HepG2 (cell line): ENCODE results near the gene SEC14L5. TPM values are rescaled to one million over a fixed set of nuclear protein-coding genes. Genes with fewer than 3 reads are reported as not detected.

Source experiments
- ATAC-seq: fragments of 200-7000 bp; cut with Tn5 transposase; 3 replicates; pipeline ENCODE4 v1.9.1; 2020; ENCODE audit warnings: mild to moderate bottlenecking, moderate library complexity
- BruUV-seq: library from RNA; stranded (reverse); fragments of 400-500 nt; replicated peaks from 2 replicates; lab custom pipeline; 2021; lab: Mats Ljungman, UMichigan
- CTCF ChIA-PET: fragments of 300-600 bp; formaldehyde crosslinking; extraction: SDS; loops from one replicate; lab custom pipeline; 2021; ENCODE audit warnings: low total read pairs, inconsistent platforms, low intra/inter-chr PET ratio; lab: Yijun Ruan, JAX
- POLR2A ChIA-PET: fragments of 350-600 bp; sonication (Branson Sonifier 250); formaldehyde crosslinking; loops from one replicate; lab custom pipeline; 2020; ENCODE audit warnings: antibody characterized with exemption, inconsistent platforms; lab: Yijun Ruan, JAX
- DNase-seq: peaks from one replicate; pipeline ENCODE4 v3.0.0-alpha.2; 2015; ENCODE audit warnings: low spot score
- FAIRE-seq: peaks from 3 replicates; lab custom pipeline; 2011; peaks lifted over from hg19 to GRCh38; lab: Jason Lieb, UNC
- H2AFZ ChIP-seq: one replicate; pipeline ENCODE4 v1.6.1; 2011; ENCODE audit warnings: low read length, inconsistent platforms
- H3K27ac ChIP-seq: fragments of 300-600 bp; 3 replicates; pipeline ENCODE4 v1.8.0; 2011; ENCODE audit warnings: mixed run types, mild to moderate bottlenecking, mixed read lengths, low read length, inconsistent platforms; ENCODE audit not compliant: insufficient read depth; ENCODE audit errors: extremely low read length
- H3K27me3 ChIP-seq, 2 experiments: fragments of 200-600 bp in 1 of 2; 2 replicates in 1 of 2; 3 replicates in 1 of 2; pipeline versions ENCODE4 v1.6.0 to v1.8.0; 2011; ENCODE audit warnings: low read length in 2 of 2, mild to moderate bottlenecking in 2 of 2, moderate library complexity in 2 of 2, inconsistent platforms in 1 of 2; ENCODE audit not compliant: insufficient read depth in 2 of 2, control insufficient read depth in 1 of 2
- H3K36me3 ChIP-seq, 2 experiments: fragments of 200-600 bp in 1 of 2; replicated peaks in 1 of 2; 2 replicates in 1 of 2; 3 replicates in 1 of 2; pipeline versions ENCODE4 v1.5.1 to v1.8.0; 2011; ENCODE audit warnings: low read length in 2 of 2, inconsistent platforms in 1 of 2; ENCODE audit not compliant: insufficient read depth in 2 of 2, control insufficient read depth in 1 of 2
- H3K4me1 ChIP-seq: 2 replicates; pipeline ENCODE4 v1.5.1; 2012; ENCODE audit warnings: low read length, inconsistent platforms; ENCODE audit not compliant: insufficient read depth
- H3K4me2 ChIP-seq: 2 replicates; pipeline ENCODE4 v1.6.0; 2011; ENCODE audit warnings: low read depth, low read length, inconsistent platforms
- H3K4me3 ChIP-seq, 3 experiments: fragments of 200-600 bp in 1 of 3; sonication (generic), shearing (Covaris generic) in 1 of 3; replicated peaks in 1 of 3; 2 replicates each; pipeline ENCODE4 v1.5.1; 2011 to 2016; ENCODE audit warnings: low read length in 3 of 3, inconsistent platforms in 2 of 3, low read depth in 2 of 3, mild to moderate bottlenecking in 2 of 3, control low read depth in 1 of 3, mixed read lengths in 1 of 3; ENCODE audit not compliant: insufficient read depth in 1 of 3
- H3K79me2 ChIP-seq: one replicate; pipeline ENCODE4 v1.6.1; 2011; ENCODE audit warnings: low read length, inconsistent platforms; ENCODE audit not compliant: insufficient read depth
- H3K9ac ChIP-seq: 2 replicates; pipeline ENCODE4 v1.6.0; 2011; ENCODE audit warnings: mild to moderate bottlenecking, low read depth, low read length, inconsistent platforms; ENCODE audit not compliant: insufficient read depth
- H3K9me3 ChIP-seq: 2 replicates; pipeline ENCODE4 v1.5.1; 2012; ENCODE audit warnings: mild to moderate bottlenecking, low read length
- H4K20me1 ChIP-seq: 2 replicates; pipeline ENCODE4 v1.6.0; 2011; ENCODE audit warnings: inconsistent platforms, mild to moderate bottlenecking, low read length, moderate library complexity; ENCODE audit not compliant: insufficient read depth
- GABPA ChIP-seq, 2 experiments: IDR thresholded peaks; 2 replicates each; pipeline ENCODE4 v1.6.1; 2011 to 2016; ENCODE audit warnings: low read depth in 2 of 2, low read length in 1 of 2, missing biosample characterization in 1 of 2, missing genetic modification characterization in 1 of 2
- NONO ChIP-seq, 2 experiments: fragments of 450-650 bp in 1 of 2; sonication (generic) in 1 of 2; formaldehyde crosslinking in 1 of 2; IDR thresholded peaks in 1 of 2; conservative IDR thresholded peaks in 1 of 2; 2 replicates each; pipeline versions ENCODE4 v1.6.1 to v1.8.0; 2017 to 2022; ENCODE audit warnings: mild to moderate bottlenecking in 1 of 2, missing genetic modification reagents in 1 of 2, moderate library complexity in 1 of 2
- NR2F1 ChIP-seq, 2 experiments: fragments of 450-650 bp in 1 of 2; formaldehyde crosslinking in 1 of 2; IDR thresholded peaks; 2 replicates each; pipeline versions ENCODE4 v1.5.0 to v1.6.1; 2016 to 2020; ENCODE audit warnings: mild to moderate bottlenecking in 1 of 2, missing compliant biosample characterization in 1 of 2, missing genetic modification reagents in 1 of 2, moderate library complexity in 1 of 2
- PITX1 ChIP-seq: sonication (generic); formaldehyde crosslinking; IDR thresholded peaks from 2 replicates; pipeline ENCODE4 v1.5.1; 2020; ENCODE audit warnings: mild to moderate bottlenecking, missing genetic modification reagents
- ZBTB43 ChIP-seq: sonication (generic); formaldehyde crosslinking; conservative IDR thresholded peaks from 2 replicates; pipeline ENCODE4 v1.4.0; 2020; ENCODE audit warnings: missing genetic modification reagents
- ZNF446 ChIP-seq: sonication (generic); formaldehyde crosslinking; IDR thresholded peaks from 2 replicates; pipeline ENCODE4 v1.5.0; 2020; ENCODE audit warnings: mild to moderate bottlenecking, missing genetic modification reagents
- ZNF563 ChIP-seq: sonication (generic); formaldehyde crosslinking; IDR thresholded peaks from 2 replicates; pipeline ENCODE4 v1.8.0; 2022; ENCODE audit warnings: mild to moderate bottlenecking, moderate library complexity, missing genetic modification reagents
- ZNF660 ChIP-seq: sonication (generic); formaldehyde crosslinking; IDR thresholded peaks from 2 replicates; pipeline ENCODE4 v1.5.1; 2020; ENCODE audit warnings: mild to moderate bottlenecking, low read depth, missing genetic modification reagents, borderline replicate concordance
- WGBS: methylation state at CpG from one replicate; pipeline ENCODE4 v1.1.6; 2017; ENCODE audit warnings: low lambda C conversion rate; 5-methylcytosine and 5-hydroxymethylcytosine counted together
- in situ Hi-C: cut with HindIII; loops from 2 replicates; pipeline ENCODE4 v1.10.0; 2017; ENCODE audit warnings: low pct_unique_long_range_greater_than_20kb; ENCODE audit not compliant: extremely low pct_ligation_motif_present
- intact Hi-C: fragments of 100-400 bp; cut with micrococcal nuclease; formaldehyde crosslinking; loops from one replicate; pipeline ENCODE4 v1.10.0; 2022; ENCODE audit not compliant: unreplicated experiment
- polyA plus RNA-seq, 8 experiments: library from polyadenylated mRNA; depleted of rRNA in 3 of 8; stranded (reverse) in 7 of 8; unstranded in 1 of 8; fragments of >200 nt; fragmentation: Illumina TruSeq in 4 of 8; extraction: Trizol in 4 of 8; gene quantifications; 2 replicates each; pipeline versions ENCODE4 v1.2.1 to v1.2.3, GENCODE V29; 2011 to 2016; ENCODE audit warnings: low read depth in 4 of 8, missing spikeins in 1 of 8, mixed read lengths in 1 of 8; ENCODE audit not compliant: insufficient read depth in 1 of 8
- total RNA-seq, 5 experiments: library from RNA; depleted of rRNA; stranded (reverse); fragments of >200 nt; fragmentation: Illumina TruSeq; extraction: Trizol; gene quantifications; 2 replicates each; pipeline ENCODE4 v1.2.3, GENCODE V29; 2016; ENCODE audit warnings: low read depth in 1 of 5
- TF ChIP-seq, protein P1 (sequence below), 2 experiments: fragments of 450-650 bp in 1 of 2; sonication (generic) in 1 of 2; formaldehyde crosslinking in 1 of 2; IDR thresholded peaks; 2 replicates each; pipeline versions ENCODE4 v1.6.1 to v1.8.0; 2016 to 2022; ENCODE audit warnings: antibody characterized with exemption in 1 of 2, mild to moderate bottlenecking in 1 of 2, missing genetic modification reagents in 1 of 2
- TF ChIP-seq, protein P2 (sequence below): sonication (generic); formaldehyde crosslinking; IDR thresholded peaks from 2 replicates; pipeline ENCODE4 v1.8.0; 2022; ENCODE audit warnings: missing genetic modification reagents, low read depth, mild to moderate bottlenecking, borderline replicate concordance

The SEC14L5 gene
- total and polyA plus RNA-seq, 2 of the 13 experiments (the other 11 are each of a cell fraction or from before 2014, with no cell fraction given): 0.40 to 0.42 TPM

GRCh38 chr16:4925293-4925607 lies 32.9 kb upstream of the SEC14L5 start (continued):
- no peak for TF ChIP-seq ZNF660 (CRISPR knock-in tag)
- no peak; a peak in 1 of 4 replicates for TF ChIP-seq NR2F1 (CRISPR knock-in tag; IDR thresholded peaks at IDR 0.05)
- no peak for TF ChIP-seq ZNF446 (CRISPR knock-in tag)

GRCh38 chr16:4925791-4926190 lies 32.3 kb upstream of the SEC14L5 start:
- DNase-seq (no peak), FAIRE-seq (no peak), ATAC-seq (no peak)
- intact Hi-C loops (no loop called here), in situ Hi-C loops (no loop called here)
- H3K4me3 ChIP-seq: no peak overlapping the region
- BruUV-seq: no TSS peak
- no peak overlapping the region for H3K27ac ChIP-seq
- H3K79me2 ChIP-seq: no peaks in the 10 kb centered on the region
- H3K9ac ChIP-seq: no peak overlapping the region
- H3K4me1 ChIP-seq: peaks cover 19% of the 10 kb centered on the region
- CTCF ChIA-PET: no interaction called here
- no peaks in the 10 kb centered on the region for H4K20me1 ChIP-seq
- H3K4me2 ChIP-seq: no peak overlapping the region
- H3K9me3 ChIP-seq: peaks cover 6% of the 10 kb centered on the region; the same call in 1 of the 2 replicates
- POLR2A ChIA-PET: no interaction called here
- 90% methylated on average over 5 of the region's 5 CpGs for WGBS
- H2AFZ ChIP-seq: no peak overlapping the region
- H3K36me3 ChIP-seq: peaks cover 0 to 1% of the 10 kb centered on the region in 2 experiments; a peak in 2 of 5 replicates
- no peaks in the 10 kb centered on the region for H3K27me3 ChIP-seq
- TF ChIP-seq, protein P1, sequence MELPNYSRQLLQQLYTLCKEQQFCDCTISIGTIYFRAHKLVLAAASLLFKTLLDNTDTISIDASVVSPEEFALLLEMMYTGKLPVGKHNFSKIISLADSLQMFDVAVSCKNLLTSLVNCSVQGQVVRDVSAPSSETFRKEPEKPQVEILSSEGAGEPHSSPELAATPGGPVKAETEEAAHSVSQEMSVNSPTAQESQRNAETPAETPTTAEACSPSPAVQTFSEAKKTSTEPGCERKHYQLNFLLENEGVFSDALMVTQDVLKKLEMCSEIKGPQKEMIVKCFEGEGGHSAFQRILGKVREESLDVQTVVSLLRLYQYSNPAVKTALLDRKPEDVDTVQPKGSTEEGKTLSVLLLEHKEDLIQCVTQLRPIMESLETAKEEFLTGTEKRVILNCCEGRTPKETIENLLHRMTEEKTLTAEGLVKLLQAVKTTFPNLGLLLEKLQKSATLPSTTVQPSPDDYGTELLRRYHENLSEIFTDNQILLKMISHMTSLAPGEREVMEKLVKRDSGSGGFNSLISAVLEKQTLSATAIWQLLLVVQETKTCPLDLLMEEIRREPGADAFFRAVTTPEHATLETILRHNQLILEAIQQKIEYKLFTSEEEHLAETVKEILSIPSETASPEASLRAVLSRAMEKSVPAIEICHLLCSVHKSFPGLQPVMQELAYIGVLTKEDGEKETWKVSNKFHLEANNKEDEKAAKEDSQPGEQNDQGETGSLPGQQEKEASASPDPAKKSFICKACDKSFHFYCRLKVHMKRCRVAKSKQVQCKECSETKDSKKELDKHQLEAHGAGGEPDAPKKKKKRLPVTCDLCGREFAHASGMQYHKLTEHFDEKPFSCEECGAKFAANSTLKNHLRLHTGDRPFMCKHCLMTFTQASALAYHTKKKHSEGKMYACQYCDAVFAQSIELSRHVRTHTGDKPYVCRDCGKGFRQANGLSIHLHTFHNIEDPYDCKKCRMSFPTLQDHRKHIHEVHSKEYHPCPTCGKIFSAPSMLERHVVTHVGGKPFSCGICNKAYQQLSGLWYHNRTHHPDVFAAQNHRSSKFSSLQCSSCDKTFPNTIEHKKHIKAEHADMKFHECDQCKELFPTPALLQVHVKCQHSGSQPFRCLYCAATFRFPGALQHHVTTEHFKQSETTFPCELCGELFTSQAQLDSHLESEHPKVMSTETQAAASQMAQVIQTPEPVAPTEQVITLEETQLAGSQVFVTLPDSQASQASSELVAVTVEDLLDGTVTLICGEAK (IDR thresholded peaks at IDR 0.05): no peak
- TF ChIP-seq, protein P1 (CRISPR knock-in tag; IDR thresholded peaks at IDR 0.05): no peak
- TF ChIP-seq NONO (IDR thresholded peaks at IDR 0.05) (no peak), NONO (CRISPR knock-in tag; conservative IDR thresholded peaks at IDR 0.05) (no peak), PITX1 (CRISPR knock-in tag) (no peak), GABPA (IDR thresholded peaks at IDR 0.05; ENCODE audit: low read depth, low read length) (no peak), GABPA (CRISPR knock-in tag; IDR thresholded peaks at IDR 0.05; ENCODE audit: low read depth) (no peak), ZBTB43 (CRISPR knock-in tag) (no peak), ZNF563 (no peak)
- TF ChIP-seq, protein P2, sequence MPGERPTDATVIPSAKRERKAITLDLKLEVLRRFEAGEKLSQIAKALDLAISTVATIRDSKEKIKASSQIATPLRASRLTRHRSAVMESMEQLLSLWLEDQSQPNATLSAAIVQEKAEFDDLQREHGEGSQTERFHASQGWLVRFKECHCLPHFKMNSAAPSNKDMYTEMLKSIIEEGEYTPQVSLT: no peak
